Measurements from ENCODE around the gene ATP13A5. TPM values are rescaled to one million over a fixed set of nuclear protein-coding genes. Genes with fewer than 3 reads are reported as not detected.
A peak's percentile ranks its signal among the peaks of the same experiment; 100 is the strongest.

ATP13A5 gene
- total RNA-seq, 8 experiments from 2014 or later, result 0.21 to 0.92 (median 0.49) TPM; not detected in 1

DNA sequence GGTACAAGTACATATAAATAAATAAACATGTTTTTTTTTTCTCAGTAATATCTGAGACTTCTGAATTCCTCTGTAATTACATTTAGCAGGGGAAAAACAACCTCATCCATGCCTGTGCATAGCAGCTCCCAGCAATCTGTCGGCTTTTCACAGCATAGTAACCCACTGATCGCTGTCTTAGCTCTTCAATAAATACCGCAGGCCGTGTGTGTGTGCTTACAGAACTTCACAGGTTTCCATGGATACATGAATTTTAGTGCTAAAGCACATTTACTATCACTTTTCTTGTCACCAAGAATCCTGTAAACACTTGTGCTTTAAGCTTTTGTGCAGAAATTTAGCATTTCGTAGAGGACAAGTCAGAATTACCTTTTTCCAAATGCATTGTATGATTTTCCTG, 141.5 kb downstream of the ATP13A5 start:
- Histone ChIP-seq H3K4me3 (no peak overlapping the region), H3K4me1 (replicated peaks in 1 of 2) (peaks cover 13 to 32% of the 10 kb centered on the region in 2 donors), H3K27ac (no peak overlapping the region)
- ATAC-seq (replicated peaks in 6 of 8), result peak in 1 of 8 experiments; percentile 36
- in situ Hi-C loops (cut with MboI; ENCODE audit: low pct_unique_long_range_greater_than_20kb in 2 of 9, low sequenced_read_pairs in 9 of 9, unreplicated experiment in 9 of 9), result no loop called here
- whole genome bisulfite sequencing, 10 experiments, result 10 to 60% (median 23%) methylated on average over 1 to 5 of the region's 5 CpGs

DNA sequence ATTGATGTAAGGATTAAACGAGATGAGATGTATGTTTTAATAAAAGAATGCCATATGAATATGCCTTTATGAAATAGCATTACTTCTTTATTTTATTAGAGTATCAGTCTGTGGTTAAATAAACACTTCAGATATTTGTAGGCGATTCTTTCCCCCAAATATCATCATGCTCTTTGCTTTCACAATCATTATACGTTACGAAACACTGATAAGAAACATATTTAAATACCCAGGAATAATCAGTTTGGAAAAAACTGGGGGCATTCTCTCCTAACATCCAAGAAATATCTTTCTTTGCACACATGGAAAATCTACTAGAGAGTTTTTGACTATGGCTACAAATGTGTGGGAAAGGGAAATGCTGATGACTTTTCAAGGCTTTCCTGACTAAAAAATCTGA, 142.0 kb downstream of the ATP13A5 start:
- ATAC-seq (replicated peaks in 6 of 8), result no peak
- 0 to 100% (median 82%) methylated on average over 1 to 4 of the region's 4 CpGs for WGBS, 10 experiments
- in situ Hi-C loops (cut with MboI; ENCODE audit: low pct_unique_long_range_greater_than_20kb in 2 of 9, low sequenced_read_pairs in 9 of 9, unreplicated experiment in 9 of 9), result no loop called here
- peaks cover 10 to 32% of the 10 kb centered on the region in 2 donors for H3K4me1 ChIP-seq (replicated peaks in 1 of 2)
- H3K27ac ChIP-seq, result no peak overlapping the region
- no peak overlapping the region for H3K4me3 ChIP-seq

DNA sequence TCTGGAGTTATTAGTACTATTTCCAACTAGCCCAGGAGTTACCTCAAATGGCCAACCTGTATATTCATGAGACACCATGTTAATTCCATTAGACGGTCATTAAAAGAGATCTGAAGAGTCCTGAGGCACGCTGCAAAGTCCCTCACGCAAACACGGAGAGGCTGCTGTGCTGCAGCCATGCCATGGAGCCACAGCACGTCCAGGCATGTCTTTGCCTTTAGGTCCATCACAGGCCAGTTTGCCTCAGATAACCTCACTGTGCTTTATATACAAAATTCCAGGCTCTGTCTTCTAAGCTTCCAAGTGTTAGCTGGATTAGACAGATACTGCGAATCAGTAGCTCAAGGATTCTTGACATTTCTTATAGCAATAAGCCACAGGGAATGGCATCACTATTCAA, 147.4 kb downstream of the ATP13A5 start:
- peaks cover 9 to 37% of the 10 kb centered on the region in 2 donors for H3K4me1 ChIP-seq (replicated peaks in 1 of 2)
- no peak overlapping the region for H3K4me3 ChIP-seq
- in situ Hi-C loops (cut with MboI; ENCODE audit: low pct_unique_long_range_greater_than_20kb in 2 of 9, low sequenced_read_pairs in 9 of 9, unreplicated experiment in 9 of 9), result no loop called here
- 10 to 100% (median 79%) methylated on average over 1 to 6 of the region's 6 CpGs; no CpG with 5 or more reads in 1 of the 10 experiments for WGBS, 10 experiments
- H3K27ac ChIP-seq, result no peak overlapping the region
- no peak for ATAC-seq (replicated peaks in 6 of 8)

- WGBS, 10 experiments, result 15 to 100% (median 54%) methylated on average over 1 to 4 of the region's 4 CpGs
- in situ Hi-C loops (cut with MboI; ENCODE audit: low pct_unique_long_range_greater_than_20kb in 2 of 9, low sequenced_read_pairs in 9 of 9, unreplicated experiment in 9 of 9), result no loop called here
Measured at GRCh38 chr3:193230610-193231009, 147.9 kb downstream of the ATP13A5 start.

DNA sequence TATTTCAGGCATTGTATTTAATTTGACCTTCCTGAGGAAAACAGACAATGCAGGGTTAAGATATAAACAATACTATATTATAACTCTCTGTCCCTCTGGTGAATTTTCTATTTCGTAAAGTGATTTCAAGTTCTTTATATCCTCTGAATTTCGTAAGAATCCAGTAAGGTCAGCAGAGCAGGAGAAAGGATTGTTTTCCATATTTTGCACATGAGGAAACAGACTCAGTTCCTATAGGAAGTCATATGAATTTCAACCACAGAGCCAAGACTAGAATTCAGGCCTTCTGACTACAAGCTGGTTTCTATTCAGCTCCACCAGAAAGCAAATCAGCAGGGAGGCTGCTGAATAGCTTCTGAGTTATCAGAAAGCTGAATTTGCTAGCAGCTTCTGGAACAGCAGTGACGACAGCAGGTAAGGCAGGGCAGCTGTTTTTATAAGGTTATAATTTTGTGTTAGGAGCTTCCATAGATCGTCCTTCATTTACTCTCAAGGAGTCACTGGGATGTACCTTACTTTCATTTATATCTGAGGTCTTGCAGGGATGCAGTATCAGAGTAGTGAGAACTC, 148.6 kb downstream of the ATP13A5 start:
- peak in 1 of 8 experiments; percentile 21 for ATAC-seq (replicated peaks in 6 of 8)

More at GRCh38 chr3:193230610-193231009, 147.9 kb downstream of the ATP13A5 start:
- H3K4me3 ChIP-seq, result no peak overlapping the region
- H3K4me1 ChIP-seq (replicated peaks in 1 of 2), result peaks cover 11 to 43% of the 10 kb centered on the region in 2 donors
- ATAC-seq (replicated peaks in 6 of 8), result peak in 2 of 8 experiments; percentile 30 to 59
- no peak overlapping the region for H3K27ac ChIP-seq

GRCh38 chr3:193228206-193228605, 150.3 kb downstream of the ATP13A5 start:
- in situ Hi-C loops (cut with MboI; ENCODE audit: low pct_unique_long_range_greater_than_20kb in 2 of 9, low sequenced_read_pairs in 9 of 9, unreplicated experiment in 9 of 9), result no loop called here
- ATAC-seq (replicated peaks in 6 of 8), result no peak
- Histone ChIP-seq H3K4me1 (replicated peaks in 1 of 2) (peaks cover 11 to 53% of the 10 kb centered on the region in 2 donors), H3K27ac (no peak overlapping the region), H3K4me3 (no peak overlapping the region)
- 0 to 100% (median 97%) methylated on average over 1 to 3 of the region's 6 CpGs; no CpG with 5 or more reads in 6 of the 10 experiments for WGBS, 10 experiments

More for the DNA sequence above, 148.6 kb downstream of the ATP13A5 start:
- in situ Hi-C loops (cut with MboI; ENCODE audit: low pct_unique_long_range_greater_than_20kb in 2 of 9, low sequenced_read_pairs in 9 of 9, unreplicated experiment in 9 of 9), result no loop called here
- Histone ChIP-seq H3K4me1 (replicated peaks in 1 of 2) (peaks cover 11 to 48% of the 10 kb centered on the region in 2 donors), H3K27ac (no peak overlapping the region), H3K4me3 (no peak overlapping the region)
- WGBS, 10 experiments, result 4 to 100% (median 69%) methylated on average over 1 to 4 of the region's 4 CpGs

- peak in 5 of 8 experiments; percentile 16 to 78 (median 41) for ATAC-seq (replicated peaks in 6 of 8)
- peaks cover 5 to 27% of the 10 kb centered on the region in 2 donors for H3K4me1 ChIP-seq (replicated peaks in 1 of 2)
- no peak overlapping the region for H3K27ac ChIP-seq
- WGBS, 10 experiments, result 6 to 86% (median 58%) methylated on average over 1 to 6 of the region's 6 CpGs; no CpG with 5 or more reads in 1 of the 10 experiments
- in situ Hi-C loops (cut with MboI; ENCODE audit: low pct_unique_long_range_greater_than_20kb in 2 of 9, low sequenced_read_pairs in 9 of 9, unreplicated experiment in 9 of 9), result no loop called here
- no peak overlapping the region for H3K4me3 ChIP-seq
Measured at GRCh38 chr3:193225302-193226125, 153.0 kb downstream of the ATP13A5 start.

Other genes starting within 250 kb of the ATP13A5 start
- gene PLAAT1, start 137.5 kb downstream of the ATP13A5 start, total RNA-seq, result 10 to 100 TPM in 1 of 8 experiments, 1 to 10 TPM in 6, under 1 TPM in 1; 0.71 to 11.6 (median 6.6) TPM
- gene ATP13A4, start 176.1 kb upstream of the ATP13A5 start, total RNA-seq, result 1 to 10 TPM in 3 of 8 experiments, under 1 TPM in 4, not detected in 1; 0.20 to 5.6 (median 0.92) TPM
- 10 to 100 TPM; 58.8 to 99.1 (median 65.8) TPM for gene OPA1, start 214.5 kb upstream of the ATP13A5 start, total RNA-seq

All from motor neuron (in vitro differentiated cells).